SJSA1 (cell line): ENCODE data around the gene PRDM15. TPM values are rescaled to one million over a fixed set of nuclear protein-coding genes. Genes with fewer than 3 reads are reported as not detected.

Experiments used
- DNase-seq, 2 experiments: peaks; one replicate each; pipeline ENCODE4 v3.0.0-alpha.2; 2015 to 2020; ENCODE audit warnings: low spot score in 2 of 2, low read depth in 1 of 2
- H3K27ac ChIP-seq: fragments of 250-450 bp; sonication (Bioruptor Pico); 2 replicates; pipeline ENCODE4 v1.5.1; 2020; ENCODE audit warnings: mild to moderate bottlenecking, moderate library complexity
- H3K27me3 ChIP-seq: fragments of 250-450 bp; sonication (Bioruptor Pico); replicated peaks from 2 replicates; pipeline ENCODE4 v1.5.1; 2020; ENCODE audit warnings: mild to moderate bottlenecking, moderate library complexity
- H3K36me3 ChIP-seq: fragments of 250-450 bp; sonication (Bioruptor Pico); 2 replicates; pipeline ENCODE4 v1.5.1; 2020; ENCODE audit warnings: mild to moderate bottlenecking
- H3K4me1 ChIP-seq: fragments of 250-450 bp; sonication (Bioruptor Pico); replicated peaks from 2 replicates; pipeline ENCODE4 v1.6.1; 2021; ENCODE audit warnings: mild to moderate bottlenecking
- H3K4me3 ChIP-seq: fragments of 250-450 bp; sonication (Bioruptor Pico); 2 replicates; pipeline ENCODE4 v1.5.1; 2020; ENCODE audit warnings: mild to moderate bottlenecking
- H3K9me3 ChIP-seq: fragments of 250-450 bp; sonication (Bioruptor Pico); replicated peaks from 2 replicates; pipeline ENCODE4 v1.5.1; 2020; ENCODE audit warnings: mild to moderate bottlenecking
- total RNA-seq: library from RNA; depleted of rRNA; stranded (reverse); fragments of >200 nt; shearing (Covaris generic); gene quantifications from 2 replicates; pipeline ENCODE4 v1.2.3, GENCODE V29; 2014

Gene PRDM15
- total RNA-seq, 1 experiment from 2014 or later, result 5.1 TPM

DNA sequence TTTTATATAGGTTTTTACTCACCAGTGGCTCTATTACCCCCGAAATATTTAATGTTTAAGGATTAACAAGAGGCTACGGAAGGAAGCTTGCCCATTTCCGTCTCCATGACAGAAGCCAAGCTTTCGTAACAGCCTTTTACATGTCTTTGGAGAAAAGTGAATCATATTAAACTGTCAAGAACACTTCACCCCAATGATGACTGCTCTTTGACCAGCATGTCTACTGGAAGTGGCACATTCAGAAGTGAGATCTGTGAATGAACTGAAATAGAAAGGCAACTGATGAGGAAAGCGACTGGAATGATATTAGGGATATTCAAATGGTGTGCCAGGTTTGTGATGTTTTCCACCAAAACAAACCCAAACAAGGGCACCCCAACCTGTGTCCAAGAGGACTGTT is 8.5 kb upstream of the PRDM15 start:
- H3K4me3 ChIP-seq, result no peak overlapping the region
- H3K9me3 ChIP-seq, result no peaks in the 10 kb centered on the region
- H3K4me1 ChIP-seq, result no peaks in the 10 kb centered on the region
- no peak overlapping the region for H3K27ac ChIP-seq
- peaks cover 14% of the 10 kb centered on the region; the same call in 1 of the 2 replicates for H3K36me3 ChIP-seq
- H3K27me3 ChIP-seq, result no peaks in the 10 kb centered on the region
- DNase-seq, result no peak

DNA sequence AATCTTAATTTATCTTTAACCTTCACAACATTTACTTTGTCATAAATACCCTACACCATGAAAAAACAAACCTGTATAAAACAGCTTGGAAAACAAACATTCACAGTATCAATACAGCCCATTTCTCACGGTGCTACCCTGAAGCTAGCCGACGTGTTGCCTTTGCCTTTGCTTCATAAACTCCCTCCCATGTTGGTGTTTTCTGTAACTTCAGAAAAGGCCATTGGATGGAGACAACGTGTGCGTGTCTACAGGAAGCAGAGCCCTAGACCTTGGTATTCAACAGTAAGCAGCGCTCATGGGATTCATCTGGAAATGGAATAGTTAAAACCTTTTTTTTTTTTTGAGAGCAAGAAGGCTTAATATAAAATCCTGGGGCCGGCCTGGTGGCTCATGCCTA is 7.2 kb upstream of the PRDM15 start:
- Histone ChIP-seq H3K4me1 (no peaks in the 10 kb centered on the region), H3K27ac (no peak overlapping the region), H3K36me3 (peaks cover 11% of the 10 kb centered on the region; the same call in 1 of the 2 replicates), H3K4me3 (no peak overlapping the region), H3K9me3 (no peaks in the 10 kb centered on the region), H3K27me3 (no peaks in the 10 kb centered on the region)
- DNase-seq, result no peak

DNA sequence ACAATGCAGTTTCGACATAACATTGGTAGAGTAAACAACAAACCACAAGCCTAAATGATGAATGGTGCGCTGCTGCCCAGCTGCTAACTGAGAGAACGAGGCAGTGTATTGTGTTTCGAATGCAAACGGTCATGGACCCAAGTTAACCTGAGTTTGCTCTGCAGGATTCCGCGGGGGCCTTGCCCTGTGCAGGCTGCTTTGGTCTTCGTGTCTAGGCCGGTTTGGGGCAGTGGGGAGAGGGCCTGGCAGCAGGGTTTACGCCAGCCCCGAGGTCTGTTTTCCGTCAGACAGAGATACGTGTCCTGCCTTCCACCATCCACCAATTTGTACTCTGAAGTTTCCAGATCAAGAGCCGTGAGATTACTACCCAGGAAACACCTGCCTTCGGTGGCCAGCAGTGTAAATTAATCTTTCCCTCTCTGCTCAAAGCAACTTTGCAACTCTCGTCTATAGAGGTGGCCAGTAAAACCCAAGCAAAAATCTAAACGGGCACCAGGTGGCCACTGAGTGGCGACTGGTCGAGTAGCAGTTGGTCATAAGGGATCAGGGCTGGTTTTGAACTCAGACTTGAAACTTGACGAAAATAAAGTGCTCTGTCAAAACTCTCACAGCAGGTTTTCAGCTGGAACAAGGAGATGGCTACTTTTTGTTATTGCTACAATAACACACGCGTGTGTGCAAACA is 6.3 kb upstream of the PRDM15 start:
- Histone ChIP-seq H3K4me1 (no peaks in the 10 kb centered on the region), H3K4me3 (no peak overlapping the region), H3K27ac (no peak overlapping the region), H3K27me3 (no peaks in the 10 kb centered on the region), H3K9me3 (no peaks in the 10 kb centered on the region), H3K36me3 (peaks cover 11% of the 10 kb centered on the region; the same call in 1 of the 2 replicates)
- no peak for DNase-seq

DNA sequence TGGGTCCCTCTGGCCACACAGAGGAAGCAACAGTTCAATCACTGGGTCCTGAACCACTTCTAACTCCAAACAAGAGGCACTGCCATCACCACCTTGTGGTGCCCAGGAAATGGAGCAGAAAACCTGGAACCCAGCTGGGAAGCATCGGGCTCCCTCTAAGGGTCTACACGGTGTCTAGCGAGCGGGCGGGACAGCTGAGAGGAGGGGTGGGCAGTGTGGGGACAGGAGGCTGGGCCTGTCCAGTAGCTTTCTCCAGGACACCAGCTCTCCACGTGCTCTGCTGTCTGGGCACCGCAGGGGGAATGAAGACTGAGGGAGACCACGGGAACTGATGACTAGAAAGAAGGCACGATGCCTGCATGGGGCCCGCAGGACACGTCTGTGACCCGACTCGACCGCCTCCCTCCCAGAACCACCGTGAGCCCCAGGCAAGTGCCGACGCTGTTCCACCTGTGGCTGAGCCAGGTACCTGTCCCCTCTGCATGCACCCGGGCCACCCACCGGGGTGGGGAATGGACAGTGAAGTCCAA is 5.4 kb upstream of the PRDM15 start:
- H3K9me3 ChIP-seq, result no peaks in the 10 kb centered on the region
- H3K27me3 ChIP-seq, result no peaks in the 10 kb centered on the region
- no peak for DNase-seq
- H3K4me3 ChIP-seq, result no peak overlapping the region
- peaks cover 11% of the 10 kb centered on the region; the same call in 1 of the 2 replicates for H3K36me3 ChIP-seq
- no peaks in the 10 kb centered on the region for H3K4me1 ChIP-seq
- no peak overlapping the region for H3K27ac ChIP-seq

DNA sequence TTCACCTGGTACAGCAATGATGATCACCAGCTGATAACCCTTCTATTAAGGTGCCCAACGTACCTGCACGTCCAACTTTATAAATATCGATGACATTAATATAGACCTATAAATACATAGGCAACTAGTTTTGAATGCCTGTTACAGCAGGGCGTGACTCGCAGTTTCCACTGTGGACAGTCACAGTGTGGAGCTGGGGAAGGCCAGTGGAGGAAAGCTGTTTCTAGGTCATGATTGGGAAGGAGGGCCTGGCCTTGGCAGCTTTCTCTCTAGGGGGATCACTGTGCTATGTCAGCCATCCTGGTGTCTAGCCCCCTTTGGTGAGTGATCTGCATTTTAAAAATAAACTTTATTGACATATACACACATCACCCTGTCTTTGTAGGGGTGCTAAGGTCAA is 4.4 kb upstream of the PRDM15 start:
- Histone ChIP-seq H3K9me3 (no peaks in the 10 kb centered on the region), H3K4me1 (no peaks in the 10 kb centered on the region), H3K4me3 (no peak overlapping the region), H3K27me3 (no peaks in the 10 kb centered on the region), H3K27ac (no peak overlapping the region), H3K36me3 (peaks cover 10% of the 10 kb centered on the region; the same call in 1 of the 2 replicates)
- DNase-seq, result no peak

DNA sequence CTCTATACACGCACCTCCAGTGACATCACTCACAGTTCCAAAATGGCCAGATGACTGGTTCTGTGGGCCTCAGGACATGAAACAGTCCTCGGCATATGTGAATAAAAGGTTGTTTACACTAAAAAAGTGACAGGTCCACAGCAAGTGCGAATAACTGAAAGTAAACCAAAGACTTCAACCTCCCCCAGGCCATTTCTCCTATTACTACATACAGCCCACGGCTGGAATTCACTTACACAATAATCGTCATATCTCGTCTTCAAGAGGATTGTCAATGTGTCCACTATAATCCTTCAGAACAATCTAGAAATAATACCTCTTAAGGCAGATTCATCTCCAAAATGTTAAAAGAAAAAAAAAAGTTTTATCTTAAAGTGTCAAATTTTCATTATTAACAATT is 1.9 kb upstream of the PRDM15 start:
- DNase-seq, result no peak
- H3K9me3 ChIP-seq, result no peaks in the 10 kb centered on the region
- H3K4me3 ChIP-seq, result no peak overlapping the region
- peaks cover 4% of the 10 kb centered on the region for H3K36me3 ChIP-seq
- no peaks in the 10 kb centered on the region for H3K27me3 ChIP-seq
- no peak overlapping the region for H3K27ac ChIP-seq
- peaks cover 12% of the 10 kb centered on the region for H3K4me1 ChIP-seq

DNA sequence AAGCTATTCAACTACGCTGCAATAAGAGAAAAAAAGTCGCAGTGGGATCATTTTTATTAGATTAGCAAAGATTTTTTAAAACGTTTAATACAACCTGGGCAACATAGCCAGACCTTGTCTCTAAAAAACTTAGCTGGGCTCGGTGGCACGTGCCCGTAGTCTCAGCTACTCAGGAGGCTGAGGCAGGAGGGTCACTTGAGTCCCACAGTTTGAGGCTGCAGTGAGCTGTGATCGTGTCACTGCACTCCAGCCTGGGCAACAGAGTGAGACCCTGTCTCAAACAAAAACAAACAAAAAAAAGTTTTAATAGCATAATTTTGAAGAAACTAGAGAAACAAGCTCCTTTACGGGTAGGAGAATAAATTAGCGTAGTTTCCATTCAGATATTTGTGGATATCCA is 1.0 kb upstream of the PRDM15 start:
- Histone ChIP-seq H3K27me3 (no peaks in the 10 kb centered on the region), H3K4me1 (peaks cover 12% of the 10 kb centered on the region), H3K9me3 (no peaks in the 10 kb centered on the region), H3K36me3 (peaks cover 4% of the 10 kb centered on the region), H3K4me3 (no peak overlapping the region; the same call in 1 of the 2 replicates), H3K27ac (no peak overlapping the region)
- DNase-seq, result no peak

DNA sequence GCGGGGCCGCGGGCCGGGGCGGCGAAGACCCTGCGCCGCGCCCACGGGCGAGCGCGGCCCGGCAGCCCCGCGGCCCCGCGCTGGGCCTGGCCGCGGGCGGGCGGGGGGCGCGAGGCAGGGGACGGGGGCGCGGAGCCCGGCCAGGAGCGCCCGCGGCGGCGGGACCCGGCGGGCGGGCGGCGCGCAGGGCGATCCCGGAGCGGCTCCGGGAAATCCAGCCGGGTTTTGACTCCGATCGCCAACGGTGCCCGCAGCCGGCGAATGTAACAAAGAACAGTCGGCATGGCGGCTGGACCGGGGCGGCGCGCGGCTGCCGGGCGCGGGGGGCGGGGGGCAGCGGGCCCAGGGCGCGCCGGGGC is 334 bp downstream of the PRDM15 start:
- H3K27ac ChIP-seq, result no peak overlapping the region

DNA sequence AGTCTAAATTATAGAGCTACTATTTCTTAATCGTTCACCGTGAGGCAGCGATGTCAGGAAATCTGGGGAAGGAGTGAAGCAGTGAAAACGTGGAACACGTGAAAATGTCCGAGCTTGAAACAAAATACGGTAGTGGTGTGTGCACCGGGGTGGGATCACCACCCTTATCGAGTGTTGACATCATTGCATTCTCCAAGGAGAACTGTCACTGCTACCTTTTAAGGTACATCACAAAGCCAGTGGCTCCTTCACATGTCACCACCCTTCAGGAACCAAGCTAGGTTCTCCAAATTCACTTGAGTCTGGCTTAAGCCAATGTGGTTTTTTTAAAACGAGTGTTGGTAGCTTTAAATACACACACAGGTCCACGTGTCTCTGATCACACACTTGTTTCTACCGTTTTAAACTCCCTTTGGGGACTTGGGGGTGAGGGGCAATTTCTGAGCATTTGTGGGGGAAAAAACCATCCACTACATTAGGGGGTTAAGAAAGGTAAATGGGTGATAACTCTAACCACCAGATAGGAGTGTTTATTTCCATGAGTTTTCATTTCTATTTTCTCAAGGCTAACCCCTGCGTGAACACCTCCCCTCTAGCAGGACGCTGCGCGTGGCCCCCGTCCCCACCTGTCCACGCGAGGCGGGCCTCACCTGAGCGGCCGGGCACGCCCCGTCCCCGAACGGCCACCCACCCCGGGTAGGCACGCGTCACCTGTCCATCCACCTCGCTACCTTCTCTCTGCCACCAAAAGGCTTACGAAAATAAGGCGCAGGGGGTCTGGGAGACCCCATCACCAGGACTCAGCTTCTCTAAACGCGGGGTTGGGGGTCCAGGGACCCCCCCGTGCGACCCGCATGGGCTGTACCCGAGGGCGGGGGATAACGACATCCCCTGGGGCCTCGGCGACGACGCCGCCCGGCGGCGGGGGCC is 978 bp downstream of the PRDM15 start:
- no peaks in the 10 kb centered on the region for H3K9me3 ChIP-seq
- peak overlapping the region; percentile 73 for H3K4me3 ChIP-seq
- peaks cover 12% of the 10 kb centered on the region for H3K4me1 ChIP-seq
- H3K27ac ChIP-seq, result peak overlapping the region; percentile 7; the same call in 1 of the 2 replicates
- H3K27me3 ChIP-seq, result no peaks in the 10 kb centered on the region
- peaks cover 8% of the 10 kb centered on the region for H3K36me3 ChIP-seq
- DNase-seq, result peak in 1 of 2 experiments; percentile 44

More for the DNA sequence above, 334 bp downstream of the PRDM15 start:
- Histone ChIP-seq H3K4me1 (peaks cover 12% of the 10 kb centered on the region), H3K4me3 (peak overlapping the region; percentile 73), H3K9me3 (no peaks in the 10 kb centered on the region), H3K27me3 (no peaks in the 10 kb centered on the region), H3K36me3 (peaks cover 8% of the 10 kb centered on the region)
- peak; percentile 9 to 82 for DNase-seq

DNA sequence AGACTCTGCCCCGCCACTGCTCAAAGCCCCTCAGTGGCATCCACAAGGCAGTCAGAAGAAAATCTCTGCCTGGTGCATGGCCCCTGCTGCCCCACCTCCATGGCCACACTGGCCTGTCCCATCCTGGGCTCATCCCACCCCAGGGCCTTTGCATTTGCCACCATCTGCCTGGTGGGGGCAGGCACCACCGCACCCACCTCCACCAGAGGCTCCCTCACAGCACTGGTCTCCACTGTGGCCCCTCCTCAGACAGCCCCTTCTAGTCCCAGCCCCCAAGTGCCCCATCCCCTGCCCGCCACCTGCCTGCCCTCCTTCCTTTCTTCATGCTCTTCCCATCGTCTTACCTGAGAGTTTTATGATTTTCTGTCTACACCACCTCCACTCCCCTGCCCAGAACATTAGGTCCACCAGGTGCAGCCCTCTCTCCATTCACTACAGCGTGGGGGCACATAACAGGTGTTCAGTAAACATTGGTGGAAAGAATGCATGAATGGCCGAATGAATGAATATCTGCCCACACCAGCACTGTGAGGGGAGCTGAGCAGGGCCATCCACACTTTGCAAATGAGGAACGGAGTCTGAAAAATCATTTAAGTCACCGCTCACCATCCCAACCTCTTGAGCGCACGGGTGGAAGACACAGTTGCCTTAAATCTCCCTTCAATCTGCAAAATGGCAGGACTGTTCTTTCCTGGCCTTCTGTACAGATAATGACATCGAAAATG is 2.1 kb downstream of the PRDM15 start:
- Histone ChIP-seq H3K9me3 (no peaks in the 10 kb centered on the region), H3K27me3 (no peaks in the 10 kb centered on the region), H3K36me3 (peaks cover 8% of the 10 kb centered on the region), H3K4me1 (peaks cover 12% of the 10 kb centered on the region), H3K27ac (0 out of 2 replicates have a peak overlapping the region, but pooled peaks have one; percentile 7), H3K4me3 (peak overlapping the region; percentile 73; the same call in 1 of the 2 replicates)
- DNase-seq, result no peak

DNA sequence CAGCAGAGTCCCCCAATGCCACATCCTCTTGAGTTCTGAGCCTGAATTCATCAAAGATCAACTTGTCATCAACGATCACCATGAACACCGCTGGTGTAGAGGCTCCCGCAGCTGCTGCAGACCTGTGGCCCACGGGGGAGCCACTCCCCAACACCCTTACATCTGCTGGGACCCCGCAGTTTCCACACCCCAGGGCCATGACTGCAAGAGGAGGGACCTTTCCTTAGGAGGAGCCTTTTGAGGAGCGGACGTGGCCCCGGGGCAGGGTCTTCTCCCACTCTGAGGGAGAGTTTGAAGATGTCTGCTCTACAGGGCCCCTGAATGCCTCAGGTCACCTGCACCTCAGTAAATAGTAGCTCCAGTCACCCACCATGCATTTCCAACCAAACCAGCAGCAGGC is 2.7 kb downstream of the PRDM15 start:
- Histone ChIP-seq H3K4me3 (no peak overlapping the region), H3K27me3 (no peaks in the 10 kb centered on the region), H3K36me3 (peaks cover 8% of the 10 kb centered on the region), H3K9me3 (no peaks in the 10 kb centered on the region), H3K4me1 (peaks cover 12% of the 10 kb centered on the region), H3K27ac (no peak overlapping the region)
- DNase-seq, result no peak

DNA sequence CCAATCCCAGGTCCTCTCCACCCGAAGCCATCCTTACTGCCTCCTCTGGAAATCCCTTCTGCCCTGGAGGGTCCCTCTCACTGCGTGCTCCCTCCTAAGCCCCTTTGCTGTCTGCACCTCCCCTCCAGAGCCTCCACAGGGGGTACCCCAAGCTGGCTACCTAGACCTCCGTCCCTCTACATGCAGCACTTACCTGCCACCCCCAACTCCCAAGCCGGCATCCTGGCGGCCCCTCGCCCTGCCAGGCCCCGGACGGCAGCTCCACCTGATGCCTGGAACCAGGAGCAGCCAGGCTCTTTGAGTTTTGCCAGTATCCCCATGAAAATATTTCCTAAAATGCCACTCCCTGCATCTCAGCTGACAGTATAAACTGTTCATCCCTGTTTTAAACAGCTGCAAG is 4.1 kb downstream of the PRDM15 start:
- no peak for DNase-seq
- Histone ChIP-seq H3K27me3 (no peaks in the 10 kb centered on the region), H3K4me1 (peaks cover 12% of the 10 kb centered on the region), H3K27ac (no peak overlapping the region), H3K36me3 (peaks cover 8% of the 10 kb centered on the region), H3K4me3 (no peak overlapping the region), H3K9me3 (no peaks in the 10 kb centered on the region)

DNA sequence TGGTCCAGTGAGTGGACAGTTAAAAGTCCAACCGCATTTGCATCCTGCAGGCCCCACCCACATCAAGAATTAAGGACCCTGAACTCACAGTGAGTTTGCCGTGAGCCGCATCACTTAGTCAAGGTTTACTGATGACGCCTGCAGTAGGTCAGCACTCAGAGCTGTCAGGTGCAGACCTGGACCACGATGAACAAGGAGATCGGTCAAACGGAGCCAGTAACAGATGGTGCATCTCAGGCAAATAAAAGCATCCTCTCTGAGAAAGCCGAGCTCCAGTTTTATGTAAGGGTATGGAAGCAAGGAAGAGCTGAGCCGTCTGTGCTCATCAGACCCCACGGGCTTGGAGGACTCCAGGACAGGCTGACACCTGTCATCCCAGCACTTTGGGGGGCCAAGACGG is 4.5 kb downstream of the PRDM15 start:
- Histone ChIP-seq H3K36me3 (peaks cover 8% of the 10 kb centered on the region), H3K4me1 (peaks cover 12% of the 10 kb centered on the region), H3K27me3 (no peaks in the 10 kb centered on the region), H3K4me3 (no peak overlapping the region), H3K27ac (no peak overlapping the region), H3K9me3 (no peaks in the 10 kb centered on the region)
- DNase-seq, result no peak
